ENCODE measurements around the gene AK1.
A peak's percentile ranks its signal among the peaks of the same experiment; 100 is the strongest.

AK1 gene

GRCh38 chr9:127833555-127833954, 43.9 kb downstream of the AK1 start:
- H3K4me3 Mint-ChIP-seq, result no peak overlapping the region
- H3K4me1 Mint-ChIP-seq (ENCODE audit: low read depth), result peaks cover 54% of the 10 kb centered on the region
- H3K27me3 Mint-ChIP-seq, result no peaks in the 10 kb centered on the region
- peak overlapping the region; percentile 80 for H3K27ac Mint-ChIP-seq
- peaks cover 39% of the 10 kb centered on the region for H3K36me3 Mint-ChIP-seq (ENCODE audit: low read depth)
- no peaks in the 10 kb centered on the region for H3K9me3 Mint-ChIP-seq
- intact Hi-C loops (cut with micrococcal nuclease), result no loop called here

DNA sequence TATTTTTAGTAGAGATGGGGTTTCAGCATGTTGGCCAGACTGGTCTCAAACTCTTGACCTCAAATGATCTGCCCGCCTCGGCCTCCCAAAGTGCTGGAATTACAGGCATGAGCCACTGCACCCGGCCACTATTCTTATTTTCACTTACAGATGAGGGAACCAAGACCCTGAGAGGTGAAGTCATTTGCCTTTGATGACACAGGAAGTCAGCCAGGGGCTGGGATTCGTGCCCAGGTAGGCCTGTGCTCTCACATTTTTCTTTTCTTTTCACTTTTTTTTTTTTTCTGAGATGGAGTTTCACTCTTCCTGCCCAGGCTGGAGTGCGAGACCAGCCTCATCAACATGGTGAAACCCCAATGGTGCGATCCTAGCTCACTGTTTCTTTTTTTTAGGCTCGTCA, 45.2 kb downstream of the AK1 start:
- intact Hi-C loops (cut with micrococcal nuclease), result no loop called here
- H3K27ac Mint-ChIP-seq, result peak overlapping the region; percentile 80
- H3K27me3 Mint-ChIP-seq, result no peaks in the 10 kb centered on the region
- H3K36me3 Mint-ChIP-seq (ENCODE audit: low read depth), result peaks cover 52% of the 10 kb centered on the region
- no peaks in the 10 kb centered on the region for H3K9me3 Mint-ChIP-seq
- H3K4me3 Mint-ChIP-seq, result no peak overlapping the region
- H3K4me1 Mint-ChIP-seq (ENCODE audit: low read depth), result peaks cover 54% of the 10 kb centered on the region

GRCh38 chr9:127829205-127829906, 48.1 kb downstream of the AK1 start:
- intact Hi-C loops (cut with micrococcal nuclease), result loop anchor here (5.0 kb wide), 1 partner anchor 33 kb away; no protein-coding TSS in a partner anchor
- no peak overlapping the region for H3K4me3 Mint-ChIP-seq
- H3K36me3 Mint-ChIP-seq (ENCODE audit: low read depth), result peaks cover 75% of the 10 kb centered on the region
- peak overlapping the region; percentile 89 for H3K27ac Mint-ChIP-seq
- no peaks in the 10 kb centered on the region for H3K27me3 Mint-ChIP-seq
- H3K4me1 Mint-ChIP-seq (ENCODE audit: low read depth), result peaks cover 36% of the 10 kb centered on the region
- no peaks in the 10 kb centered on the region for H3K9me3 Mint-ChIP-seq

DNA sequence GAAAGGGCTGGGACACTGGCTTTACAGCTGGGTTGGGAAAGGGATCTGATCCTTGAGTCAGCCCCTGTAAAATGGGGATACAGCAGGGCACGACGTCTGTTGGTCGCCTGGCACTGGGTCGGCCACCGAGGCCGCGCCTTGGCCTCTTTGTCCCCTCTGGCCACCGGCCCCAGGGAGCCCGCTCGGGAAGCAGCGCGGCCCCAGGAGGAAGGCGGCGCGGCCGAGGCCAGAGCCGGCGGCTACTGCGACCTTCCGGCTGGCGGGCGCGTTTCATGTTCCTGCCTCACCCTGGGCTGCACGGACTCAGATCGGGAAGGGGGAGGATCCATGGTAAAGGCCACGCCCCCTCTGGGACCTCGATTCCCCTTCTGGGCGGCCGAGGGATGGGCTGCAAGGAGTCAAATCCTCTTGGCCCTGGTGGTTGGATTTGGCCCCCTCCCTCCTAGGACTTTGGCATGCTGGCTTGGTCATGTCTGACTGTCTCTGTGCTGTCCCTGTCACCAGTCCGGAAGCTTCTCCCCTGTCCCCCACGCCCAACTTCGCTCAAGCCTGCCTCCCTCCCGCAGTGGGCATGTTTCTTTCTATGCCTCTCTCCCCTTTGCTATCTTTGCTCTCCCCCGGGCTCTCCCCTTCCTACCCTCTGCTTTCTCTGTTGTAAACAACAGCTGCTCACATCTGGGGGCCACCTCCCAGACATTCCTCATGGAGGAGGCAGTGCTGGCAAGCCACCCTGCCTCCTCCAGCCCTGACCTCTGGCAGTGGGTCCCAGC, 49.0 kb downstream of the AK1 start:
- Mint-ChIP-seq H3K4me1 (ENCODE audit: low read depth) (peaks cover 36% of the 10 kb centered on the region), H3K36me3 (ENCODE audit: low read depth) (peaks cover 84% of the 10 kb centered on the region), H3K27me3 (no peaks in the 10 kb centered on the region), H3K9me3 (no peaks in the 10 kb centered on the region), H3K4me3 (peak overlapping the region; percentile 49), H3K27ac (peak overlapping the region; percentile 89)
- intact Hi-C loops (cut with micrococcal nuclease), result loop anchor here (5.0 kb wide), 1 partner anchor 34 kb away; no protein-coding TSS in a partner anchor

GRCh38 chr9:127826253-127826913, 51.1 kb downstream of the AK1 start:
- no peaks in the 10 kb centered on the region for H3K27me3 Mint-ChIP-seq
- no peak overlapping the region for H3K4me3 Mint-ChIP-seq
- no peak overlapping the region for H3K27ac Mint-ChIP-seq
- intact Hi-C loops (cut with micrococcal nuclease), result loop anchor here (5.0 kb wide), 1 partner anchor 36 kb away; no protein-coding TSS in a partner anchor
- peaks cover 96% of the 10 kb centered on the region for H3K36me3 Mint-ChIP-seq (ENCODE audit: low read depth)
- no peaks in the 10 kb centered on the region for H3K9me3 Mint-ChIP-seq
- H3K4me1 Mint-ChIP-seq (ENCODE audit: low read depth), result peaks cover 30% of the 10 kb centered on the region

DNA sequence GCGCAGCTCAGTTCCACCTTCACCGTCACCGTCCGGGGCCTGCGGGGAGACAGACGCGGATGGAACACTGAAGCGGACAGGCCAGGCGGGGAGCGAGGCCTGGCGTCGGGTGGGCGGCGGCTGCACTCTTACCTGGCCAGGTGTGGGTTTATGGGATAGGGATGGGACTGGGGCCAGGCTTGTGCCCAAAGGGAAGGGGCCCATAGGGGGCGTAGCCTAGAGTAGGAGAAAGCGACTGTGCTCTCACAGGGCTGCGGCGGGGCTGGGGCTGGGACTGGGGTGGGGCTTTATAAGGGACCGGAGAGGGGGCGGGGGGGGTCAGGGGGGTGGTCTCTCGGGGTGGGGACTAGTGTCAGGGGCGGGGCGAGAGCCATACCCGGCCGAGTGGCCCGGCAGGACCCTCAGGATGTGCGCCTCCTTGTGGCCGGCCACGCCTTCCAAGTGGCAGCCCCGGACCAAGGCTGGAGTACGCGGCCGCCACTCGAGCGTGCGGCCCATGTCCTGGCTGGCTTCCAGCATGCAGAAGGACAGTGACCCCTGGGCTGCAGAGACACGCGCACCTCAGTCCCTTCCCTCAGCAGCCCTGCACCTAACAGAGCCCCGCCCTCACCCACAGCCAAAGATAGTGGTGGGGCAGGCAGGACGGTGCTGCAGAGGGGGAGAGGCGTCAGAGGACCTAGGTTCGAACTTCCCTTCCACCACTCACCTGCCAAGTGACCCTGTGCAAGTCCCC, 52.0 kb downstream of the AK1 start:
- Mint-ChIP-seq H3K4me3 (no peak overlapping the region), H3K9me3 (no peaks in the 10 kb centered on the region), H3K27ac (no peak overlapping the region), H3K27me3 (no peaks in the 10 kb centered on the region), H3K4me1 (ENCODE audit: low read depth) (peaks cover 30% of the 10 kb centered on the region), H3K36me3 (ENCODE audit: low read depth) (peaks cover 97% of the 10 kb centered on the region)
- intact Hi-C loops (cut with micrococcal nuclease), result loop anchor here (5.0 kb wide), 1 partner anchor 37 kb away; no protein-coding TSS in a partner anchor

DNA sequence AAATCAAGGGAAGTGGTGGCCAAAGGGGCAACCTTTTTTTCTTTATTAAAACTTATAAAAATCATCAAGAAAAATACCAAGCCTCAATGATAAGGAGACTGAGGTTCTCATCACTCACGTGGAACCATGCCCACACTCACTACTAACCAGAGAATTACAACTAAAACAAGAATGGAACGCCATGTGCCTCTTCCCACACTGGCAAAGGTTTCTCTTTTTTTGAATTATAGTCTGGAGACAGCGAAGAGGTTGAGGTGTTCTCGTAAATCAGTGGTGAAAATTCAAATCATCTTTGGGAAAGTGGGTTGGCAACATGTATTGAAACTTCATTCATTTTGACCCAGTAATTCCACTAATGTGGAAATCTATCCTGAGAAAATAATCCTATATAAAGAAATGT, 55.4 kb downstream of the AK1 start:
- intact Hi-C loops (cut with micrococcal nuclease), result no loop called here
- no peaks in the 10 kb centered on the region for H3K27me3 Mint-ChIP-seq
- H3K27ac Mint-ChIP-seq, result no peak overlapping the region
- H3K9me3 Mint-ChIP-seq, result no peaks in the 10 kb centered on the region
- peaks cover 97% of the 10 kb centered on the region for H3K36me3 Mint-ChIP-seq (ENCODE audit: low read depth)
- peaks cover 12% of the 10 kb centered on the region for H3K4me1 Mint-ChIP-seq (ENCODE audit: low read depth)
- no peak overlapping the region for H3K4me3 Mint-ChIP-seq

- H3K27me3 Mint-ChIP-seq, result no peaks in the 10 kb centered on the region
- H3K4me3 Mint-ChIP-seq, result no peak overlapping the region
- peak overlapping the region; percentile 2 for H3K27ac Mint-ChIP-seq
- peaks cover 97% of the 10 kb centered on the region for H3K36me3 Mint-ChIP-seq (ENCODE audit: low read depth)
- H3K4me1 Mint-ChIP-seq (ENCODE audit: low read depth), result peaks cover 9% of the 10 kb centered on the region
- intact Hi-C loops (cut with micrococcal nuclease), result no loop called here
- H3K9me3 Mint-ChIP-seq, result no peaks in the 10 kb centered on the region
These were observed 58.9 kb downstream of the AK1 start for GRCh38 chr9:127818574-127818973.

DNA sequence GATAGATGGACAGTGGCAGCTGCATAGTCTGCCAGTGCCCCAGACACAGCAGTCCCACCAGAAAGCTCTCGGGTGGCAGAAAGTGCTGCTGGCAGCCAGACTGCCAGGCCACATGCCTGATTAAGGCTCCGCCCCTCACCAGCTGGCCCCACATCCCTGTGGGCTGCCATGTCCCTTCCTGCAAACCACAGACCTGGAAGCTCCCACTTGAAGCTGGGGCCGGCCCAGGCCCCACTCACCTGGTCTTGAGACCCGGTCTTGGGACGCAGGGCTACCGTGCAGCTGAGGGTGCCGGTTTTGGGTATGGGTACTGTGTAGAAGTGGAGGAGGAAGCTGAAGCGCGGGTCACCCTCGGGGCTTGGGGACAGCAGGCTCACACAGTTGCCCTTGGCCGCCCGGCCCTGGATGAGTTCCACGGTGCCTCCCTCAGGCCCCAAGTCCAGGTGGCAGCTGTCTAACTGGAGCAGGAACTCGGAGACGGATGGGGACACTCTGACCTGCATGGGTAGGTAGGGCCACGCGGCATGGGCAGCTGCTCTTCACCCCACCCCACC, 59.5 kb downstream of the AK1 start:
- H3K9me3 Mint-ChIP-seq, result no peaks in the 10 kb centered on the region
- H3K4me1 Mint-ChIP-seq (ENCODE audit: low read depth), result peaks cover 9% of the 10 kb centered on the region
- no peaks in the 10 kb centered on the region for H3K27me3 Mint-ChIP-seq
- no peak overlapping the region for H3K4me3 Mint-ChIP-seq
- intact Hi-C loops (cut with micrococcal nuclease), result no loop called here
- H3K36me3 Mint-ChIP-seq (ENCODE audit: low read depth), result peaks cover 97% of the 10 kb centered on the region
- H3K27ac Mint-ChIP-seq, result peak overlapping the region; percentile 2

DNA sequence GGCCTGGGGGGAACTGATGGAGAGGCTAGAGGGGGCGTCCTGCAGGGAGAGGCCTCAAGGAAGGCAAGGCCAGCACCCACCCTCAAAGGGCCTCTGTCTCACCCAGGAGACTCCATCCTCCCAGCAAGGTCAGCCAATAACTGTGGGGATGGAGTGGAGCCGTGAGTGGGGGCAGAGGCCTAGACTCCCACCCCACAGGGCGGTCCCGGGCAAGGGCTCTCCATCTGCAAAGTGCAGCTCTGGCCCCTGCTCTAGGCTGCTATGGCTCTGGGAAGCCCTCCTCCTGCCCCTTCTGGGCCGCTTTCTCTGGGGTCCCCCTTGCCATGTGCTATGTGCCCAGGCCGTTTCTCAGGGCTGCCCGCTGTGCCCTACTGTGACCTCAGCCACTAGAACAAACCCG, 60.7 kb downstream of the AK1 start:
- peaks cover 9% of the 10 kb centered on the region for H3K4me1 Mint-ChIP-seq (ENCODE audit: low read depth)
- no peak overlapping the region for H3K4me3 Mint-ChIP-seq
- no peak overlapping the region for H3K27ac Mint-ChIP-seq
- no peaks in the 10 kb centered on the region for H3K9me3 Mint-ChIP-seq
- intact Hi-C loops (cut with micrococcal nuclease), result no loop called here
- no peaks in the 10 kb centered on the region for H3K27me3 Mint-ChIP-seq
- H3K36me3 Mint-ChIP-seq (ENCODE audit: low read depth), result peaks cover 97% of the 10 kb centered on the region

Measured in dendritic cell treated with granulocyte-macrophage colony-stimulating factor and Interleukin-4, amounts not matched to agents 40 ng/mL and 50 ng/mL, for 4 days (primary cell).